ENCODE measurements around the gene TSLP. TPM values are rescaled to one million over a fixed set of nuclear protein-coding genes. Genes with fewer than 3 reads are reported as not detected.

The TSLP gene
- total and polyA plus RNA-seq, 2 donors (not counting 1 experiment from before 2014, with no cell fraction given): not detected

DNA sequence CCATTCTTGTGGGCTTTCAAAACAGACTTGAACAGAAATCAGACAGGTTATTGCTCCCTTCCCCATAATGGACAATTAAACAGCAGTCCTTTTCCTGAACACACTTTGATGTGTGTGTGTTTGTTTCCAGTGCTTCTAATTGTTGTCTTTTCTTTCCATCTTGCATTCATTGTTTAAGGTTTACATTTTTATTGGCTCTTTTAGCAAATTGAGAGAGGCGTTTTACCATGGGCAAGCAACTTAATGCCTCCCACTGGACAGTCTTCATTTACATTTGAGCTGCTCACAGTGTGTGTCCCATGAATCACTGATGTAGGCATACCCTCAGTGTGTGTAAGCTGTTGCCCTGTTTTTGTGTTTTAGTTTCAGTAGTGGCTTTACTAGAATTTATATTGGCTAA, 45.6 kb downstream of the TSLP start:
- TF ChIP-seq, protein P1, sequence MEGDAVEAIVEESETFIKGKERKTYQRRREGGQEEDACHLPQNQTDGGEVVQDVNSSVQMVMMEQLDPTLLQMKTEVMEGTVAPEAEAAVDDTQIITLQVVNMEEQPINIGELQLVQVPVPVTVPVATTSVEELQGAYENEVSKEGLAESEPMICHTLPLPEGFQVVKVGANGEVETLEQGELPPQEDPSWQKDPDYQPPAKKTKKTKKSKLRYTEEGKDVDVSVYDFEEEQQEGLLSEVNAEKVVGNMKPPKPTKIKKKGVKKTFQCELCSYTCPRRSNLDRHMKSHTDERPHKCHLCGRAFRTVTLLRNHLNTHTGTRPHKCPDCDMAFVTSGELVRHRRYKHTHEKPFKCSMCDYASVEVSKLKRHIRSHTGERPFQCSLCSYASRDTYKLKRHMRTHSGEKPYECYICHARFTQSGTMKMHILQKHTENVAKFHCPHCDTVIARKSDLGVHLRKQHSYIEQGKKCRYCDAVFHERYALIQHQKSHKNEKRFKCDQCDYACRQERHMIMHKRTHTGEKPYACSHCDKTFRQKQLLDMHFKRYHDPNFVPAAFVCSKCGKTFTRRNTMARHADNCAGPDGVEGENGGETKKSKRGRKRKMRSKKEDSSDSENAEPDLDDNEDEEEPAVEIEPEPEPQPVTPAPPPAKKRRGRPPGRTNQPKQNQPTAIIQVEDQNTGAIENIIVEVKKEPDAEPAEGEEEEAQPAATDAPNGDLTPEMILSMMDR (IDR thresholded peaks at IDR 0.05): no peak
- TF ChIP-seq EZH2 (IDR thresholded peaks at IDR 0.05; ENCODE audit: borderline replicate concordance, insufficient read depth, low read depth, low read length, poor library complexity, severe bottlenecking): no peak
- ATAC-seq (ENCODE audit: low read depth): no peak
- no peak overlapping the region for H3K9ac ChIP-seq (ENCODE audit: low read length)
- no peaks in the 10 kb centered on the region for H3K27me3 ChIP-seq (replicated peaks in 1 of 4; ENCODE audit: control extremely low read depth in 1 of 4, control insufficient read depth in 3 of 4, insufficient read depth in 4 of 4, low read length in 3 of 4)
- no peak overlapping the region for H3K4me2 ChIP-seq (replicated peaks; ENCODE audit: low read depth, low read length, poor library complexity, severe bottlenecking)
- WGBS (ENCODE audit: insufficient coverage): no CpG with 5 or more reads among the region's 1 CpG
- no peaks in the 10 kb centered on the region for H3K79me2 ChIP-seq (ENCODE audit: control insufficient read depth, insufficient read depth, low read length)
- no peak overlapping the region for H2AFZ ChIP-seq (ENCODE audit: insufficient read depth, low read depth, low read length, poor library complexity, severe bottlenecking)
- peaks cover 36 to 67% of the 10 kb centered on the region in 2 experiments for H3K36me3 ChIP-seq (replicated peaks in 1 of 2; ENCODE audit: control extremely low read depth in 1 of 2, control insufficient read depth in 1 of 2, extremely low read depth in 1 of 2, insufficient read depth in 2 of 2, low read length in 1 of 2)
- no peaks in the 10 kb centered on the region for H3K4me1 ChIP-seq (ENCODE audit: control insufficient read depth in 2 of 2, insufficient read depth in 2 of 2, low read length in 2 of 2)
- no peak for DNase-seq
- Mint-ChIP-seq H3K9me3 (ENCODE audit: insufficient read depth) (no peaks in the 10 kb centered on the region), H3K27ac (no peak overlapping the region), H3K4me3 (no peak overlapping the region), H3K27me3 (no peaks in the 10 kb centered on the region), H3K4me1 (peaks cover 4% of the 10 kb centered on the region)
- H3K4me3 ChIP-seq (ENCODE audit: control extremely low read depth in 1 of 5, extremely low read depth in 1 of 5, insufficient read depth in 1 of 5, low read depth in 2 of 5, low read length in 4 of 5): no peak overlapping the region
- CTCF ChIA-PET: no interaction called here
- no peaks in the 10 kb centered on the region for H3K9me3 ChIP-seq (ENCODE audit: control extremely low read depth in 1 of 3, control insufficient read depth in 2 of 3, insufficient read depth in 1 of 3, low read length in 2 of 3)
- H4K20me1 ChIP-seq (ENCODE audit: control insufficient read depth, insufficient read depth, low read length, poor library complexity, severe bottlenecking): no peaks in the 10 kb centered on the region
- POLR2A ChIA-PET: no interaction called here
- intact Hi-C loops (cut with micrococcal nuclease): no loop called here
- no peak overlapping the region for H3K27ac ChIP-seq (ENCODE audit: low read length in 2 of 2)

DNA sequence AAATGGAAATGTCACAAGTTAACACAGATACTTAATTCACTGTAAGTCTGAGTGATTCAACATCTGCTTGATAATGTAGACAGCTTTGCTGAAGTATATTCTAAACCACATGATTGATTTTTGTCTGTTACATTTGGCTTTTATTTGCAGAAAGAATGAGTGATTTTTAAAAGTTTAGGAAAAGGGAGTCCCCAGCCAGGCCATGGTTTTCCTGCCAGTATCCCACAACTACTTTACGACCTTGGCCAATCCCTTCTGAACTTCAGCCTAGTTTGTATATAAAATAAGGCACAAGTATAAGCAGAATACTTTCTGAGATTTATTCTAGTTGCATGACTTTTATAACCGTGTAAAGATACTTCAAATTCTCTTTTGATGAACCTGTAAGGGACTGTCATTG, 47.7 kb downstream of the TSLP start:
- no peaks in the 10 kb centered on the region for H3K79me2 ChIP-seq (ENCODE audit: control insufficient read depth, insufficient read depth, low read length)
- no peak overlapping the region for H3K4me3 Mint-ChIP-seq
- H3K27ac Mint-ChIP-seq: no peak overlapping the region
- ChIA-PET CTCF (no interaction called here), POLR2A (no interaction called here)
- H3K4me3 ChIP-seq (ENCODE audit: control extremely low read depth in 1 of 5, extremely low read depth in 1 of 5, insufficient read depth in 1 of 5, low read depth in 2 of 5, low read length in 4 of 5): no peak overlapping the region
- DNase-seq (no peak), ATAC-seq (ENCODE audit: low read depth) (no peak)
- H3K9me3 ChIP-seq (ENCODE audit: control extremely low read depth in 1 of 3, control insufficient read depth in 2 of 3, insufficient read depth in 1 of 3, low read length in 2 of 3): no peaks in the 10 kb centered on the region
- H3K36me3 ChIP-seq (replicated peaks in 1 of 2; ENCODE audit: control extremely low read depth in 1 of 2, control insufficient read depth in 1 of 2, extremely low read depth in 1 of 2, insufficient read depth in 2 of 2, low read length in 1 of 2): peaks cover 32 to 69% of the 10 kb centered on the region in 2 experiments
- H3K9ac ChIP-seq (ENCODE audit: low read length): no peak overlapping the region
- no peaks in the 10 kb centered on the region for H3K27me3 ChIP-seq (replicated peaks in 1 of 4; ENCODE audit: control extremely low read depth in 1 of 4, control insufficient read depth in 3 of 4, insufficient read depth in 4 of 4, low read length in 3 of 4)
- no peaks in the 10 kb centered on the region for H3K4me1 ChIP-seq (ENCODE audit: control insufficient read depth in 2 of 2, insufficient read depth in 2 of 2, low read length in 2 of 2)
- H3K4me1 Mint-ChIP-seq: peaks cover 4% of the 10 kb centered on the region
- no peak overlapping the region for H3K4me2 ChIP-seq (replicated peaks; ENCODE audit: low read depth, low read length, poor library complexity, severe bottlenecking)
- no peaks in the 10 kb centered on the region for H4K20me1 ChIP-seq (ENCODE audit: control insufficient read depth, insufficient read depth, low read length, poor library complexity, severe bottlenecking)
- WGBS (ENCODE audit: insufficient coverage): no CpG with 5 or more reads among the region's 2 CpGs
- TF ChIP-seq EZH2 (IDR thresholded peaks at IDR 0.05; ENCODE audit: borderline replicate concordance, insufficient read depth, low read depth, low read length, poor library complexity, severe bottlenecking): no peak
- TF ChIP-seq, protein P1 (IDR thresholded peaks at IDR 0.05): no peak
- H3K27ac ChIP-seq (ENCODE audit: low read length in 2 of 2): no peak overlapping the region
- H3K27me3 Mint-ChIP-seq: no peaks in the 10 kb centered on the region
- intact Hi-C loops (cut with micrococcal nuclease): no loop called here
- no peak overlapping the region for H2AFZ ChIP-seq (ENCODE audit: insufficient read depth, low read depth, low read length, poor library complexity, severe bottlenecking)
- H3K9me3 Mint-ChIP-seq (ENCODE audit: insufficient read depth): no peaks in the 10 kb centered on the region

Data from B cell (primary cell).